NCI-H2196 treated with DMSO at 0.1 percent for 48 hours (cell line): Measurements from ENCODE around the gene ANTXR2.

Experiments used
- DNase-seq: peaks from one replicate; lab custom pipeline; 2025; ENCODE audit not compliant: unreplicated experiment; lab: John Stamatoyannopoulos, UW

Gene ANTXR2

GRCh38 chr4:80092847-80093246 is 19.8 kb upstream of the ANTXR2 start:
- no peak for DNase-seq

GRCh38 chr4:80092088-80092487 is 19.1 kb upstream of the ANTXR2 start:
- DNase-seq, result no peak

- no peak for DNase-seq
Measured at GRCh38 chr4:80091688-80092087, 18.7 kb upstream of the ANTXR2 start.

GRCh38 chr4:80091184-80091583 is 18.2 kb upstream of the ANTXR2 start:
- DNase-seq, result no peak

GRCh38 chr4:80090090-80090489 is 17.1 kb upstream of the ANTXR2 start:
- DNase-seq, result no peak

- no peak for DNase-seq
Measured at GRCh38 chr4:80088471-80088870, 15.4 kb upstream of the ANTXR2 start.

- no peak for DNase-seq
Measured at GRCh38 chr4:80086296-80086695, 13.3 kb upstream of the ANTXR2 start.

GRCh38 chr4:80085081-80085480 is 12.1 kb upstream of the ANTXR2 start:
- DNase-seq, result no peak

- no peak for DNase-seq
Measured at GRCh38 chr4:80082693-80083092, 9.7 kb upstream of the ANTXR2 start.

GRCh38 chr4:80081566-80081965 is 8.5 kb upstream of the ANTXR2 start:
- no peak for DNase-seq

GRCh38 chr4:80079255-80079923 is 6.4 kb upstream of the ANTXR2 start:
- no peak for DNase-seq

GRCh38 chr4:80078346-80079092 is 5.5 kb upstream of the ANTXR2 start:
- DNase-seq, result no peak

GRCh38 chr4:80077639-80078038 is 4.6 kb upstream of the ANTXR2 start:
- DNase-seq, result no peak

GRCh38 chr4:80076681-80077080 is 3.7 kb upstream of the ANTXR2 start:
- no peak for DNase-seq

- no peak for DNase-seq
Measured at GRCh38 chr4:80075995-80076675, 3.1 kb upstream of the ANTXR2 start.

GRCh38 chr4:80074651-80075050 is 1.6 kb upstream of the ANTXR2 start:
- no peak for DNase-seq

- DNase-seq, result no peak
Measured at GRCh38 chr4:80074069-80074468, 1.0 kb upstream of the ANTXR2 start.

- DNase-seq, result no peak
Measured at GRCh38 chr4:80073473-80074008, 512 bp upstream of the ANTXR2 start.

- DNase-seq, result no peak
Measured at GRCh38 chr4:80072228-80072743, 743 bp downstream of the ANTXR2 start.

GRCh38 chr4:80071604-80072227 is 1.3 kb downstream of the ANTXR2 start:
- DNase-seq, result no peak
